ENCODE data around the gene TCEANC2. TPM values are rescaled to one million over a fixed set of nuclear protein-coding genes. Genes with fewer than 3 reads are reported as not detected.
A peak's percentile ranks its signal among the peaks of the same experiment; 100 is the strongest.

The TCEANC2 gene
- total and polyA plus RNA-seq, 12 donors = 1.4 to 5.9 (median 3.9) TPM

- no peak overlapping the region for H3K27ac ChIP-seq
- no peak for TF ChIP-seq CTCF (IDR thresholded peaks at IDR 0.05)
- no peak for DNase-seq
- H3K36me3 ChIP-seq = peaks cover 0 to 16% (median 0%) of the 10 kb centered on the region in 9 donors
- peaks cover 0 to 3% (median 0%) of the 10 kb centered on the region in 9 donors for H3K4me1 ChIP-seq
- no peak for ATAC-seq
- no peak overlapping the region for H3K4me3 ChIP-seq
- intact Hi-C loops (cut with DNase I) = no loop called here
- no peaks in the 10 kb centered on the region for H3K9me3 ChIP-seq
- no peaks in the 10 kb centered on the region for H3K27me3 ChIP-seq
- WGBS, 2 donors = 41 to 45% methylated on average over 1 of the region's 1 CpG
These were observed 51.7 kb downstream of the TCEANC2 start for GRCh38 chr1:54105080-54105479.

GRCh38 chr1:54105736-54106269, 52.4 kb downstream of the TCEANC2 start:
- Histone ChIP-seq H3K27ac (no peak overlapping the region), H3K4me1 (peaks cover 0 to 3% (median 0%) of the 10 kb centered on the region in 9 donors), H3K36me3 (peaks cover 0 to 16% (median 0%) of the 10 kb centered on the region in 9 donors), H3K9me3 (no peaks in the 10 kb centered on the region), H3K27me3 (no peaks in the 10 kb centered on the region), H3K4me3 (no peak overlapping the region)
- DNase-seq (no peak), ATAC-seq (no peak)
- 86 to 89% methylated on average over 6 of the region's 6 CpGs for WGBS, 2 donors
- no peak for TF ChIP-seq CTCF (IDR thresholded peaks at IDR 0.05)
- intact Hi-C loops (cut with DNase I) = no loop called here

- Histone ChIP-seq H3K36me3 (peaks cover 0 to 6% (median 0%) of the 10 kb centered on the region in 9 donors), H3K27ac (no peak overlapping the region), H3K9me3 (no peaks in the 10 kb centered on the region), H3K4me3 (no peak overlapping the region), H3K4me1 (peaks cover 0 to 3% (median 0%) of the 10 kb centered on the region in 9 donors), H3K27me3 (no peaks in the 10 kb centered on the region)
- no peak for ATAC-seq
- no peak for DNase-seq
- WGBS, 2 donors = 62 to 68% methylated on average over 2 of the region's 2 CpGs
- intact Hi-C loops (cut with DNase I) = no loop called here
- TF ChIP-seq CTCF (IDR thresholded peaks at IDR 0.05) = peak in 3 of 9 donors; percentile 11 to 15 (median 14)
These were observed 53.7 kb downstream of the TCEANC2 start for GRCh38 chr1:54107131-54107530.

- H3K9me3 ChIP-seq = no peaks in the 10 kb centered on the region
- H3K4me1 ChIP-seq = peaks cover 0 to 3% (median 0%) of the 10 kb centered on the region in 9 donors
- no peak for TF ChIP-seq CTCF (IDR thresholded peaks at IDR 0.05)
- 76 to 81% methylated on average over 3 of the region's 3 CpGs for WGBS, 2 donors
- no peak overlapping the region for H3K4me3 ChIP-seq
- H3K27me3 ChIP-seq = no peaks in the 10 kb centered on the region
- intact Hi-C loops (cut with DNase I) = no loop called here
- H3K36me3 ChIP-seq = peaks cover 0 to 2% (median 0%) of the 10 kb centered on the region in 9 donors
- no peak for ATAC-seq
- no peak for DNase-seq
- H3K27ac ChIP-seq = no peak overlapping the region
These were observed 54.7 kb downstream of the TCEANC2 start for GRCh38 chr1:54108156-54108555.

Measured in heart right ventricle (tissue), 16 donors.